Kidney glomerular epithelial cell (primary cell): ENCODE results near the gene SPANXN2.
"Not testable (repeated sequence)": the region's sequence is repeated elsewhere in the genome, so short reads cannot be mapped to it uniquely, and the experiment has no call there.

ENCODE experiments used
- DNase-seq: peaks from one replicate; lab custom pipeline; 2025; lab: John Stamatoyannopoulos, UW

The SPANXN2 gene, protein sequence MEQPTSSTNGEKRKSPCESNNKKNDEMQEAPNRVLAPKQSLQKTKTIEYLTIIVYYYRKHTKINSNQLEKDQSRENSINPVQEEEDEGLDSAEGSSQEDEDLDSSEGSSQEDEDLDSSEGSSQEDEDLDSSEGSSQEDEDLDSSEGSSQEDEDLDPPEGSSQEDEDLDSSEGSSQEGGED

DNA sequence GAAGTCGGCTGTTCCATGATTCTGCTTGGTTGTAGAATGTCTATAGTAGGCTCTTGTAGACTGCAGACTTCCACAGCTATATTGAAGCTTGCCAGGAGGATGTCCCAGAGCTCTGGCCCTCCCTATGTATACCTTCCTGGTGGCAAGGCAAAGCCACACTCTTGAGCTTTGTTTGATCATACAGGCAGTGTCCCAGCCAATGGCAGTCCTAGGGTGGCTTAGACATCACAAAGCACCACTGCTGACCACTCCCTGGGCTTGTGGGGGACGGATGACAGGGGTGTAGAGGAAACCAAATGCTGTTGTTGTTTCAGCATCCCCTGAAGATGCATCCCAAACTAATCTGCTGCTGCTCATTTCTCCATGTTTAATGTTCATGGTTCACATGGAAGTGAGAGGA is at the start of gene SPANXN2:
TSS of gene SPANXN2 (minus strand) at position 101 of the 400 bp plus-strand sequence. CDS start at position 17, 84 bp downstream.
- not testable (repeated sequence) for DNase-seq

DNA sequence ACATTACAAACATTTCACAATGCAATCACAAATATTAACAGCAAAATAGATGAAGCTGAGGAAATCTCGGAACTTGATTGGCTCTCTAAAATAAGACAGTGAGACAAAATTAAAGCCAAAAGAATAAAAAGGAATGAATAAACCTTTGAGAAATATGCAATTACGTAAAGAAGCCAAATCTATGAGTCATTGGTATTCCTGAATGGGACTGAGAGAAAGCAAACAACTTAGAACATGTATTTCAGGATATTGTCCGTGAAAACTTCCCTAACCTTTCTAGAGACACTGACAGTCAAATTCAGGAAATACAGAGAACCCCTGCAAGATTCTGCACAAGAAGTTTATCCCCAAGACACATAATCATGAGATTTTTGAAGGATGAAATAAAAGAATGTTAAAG is 48.4 kb upstream of the SPANXN2 start:
- no peak for DNase-seq

DNA sequence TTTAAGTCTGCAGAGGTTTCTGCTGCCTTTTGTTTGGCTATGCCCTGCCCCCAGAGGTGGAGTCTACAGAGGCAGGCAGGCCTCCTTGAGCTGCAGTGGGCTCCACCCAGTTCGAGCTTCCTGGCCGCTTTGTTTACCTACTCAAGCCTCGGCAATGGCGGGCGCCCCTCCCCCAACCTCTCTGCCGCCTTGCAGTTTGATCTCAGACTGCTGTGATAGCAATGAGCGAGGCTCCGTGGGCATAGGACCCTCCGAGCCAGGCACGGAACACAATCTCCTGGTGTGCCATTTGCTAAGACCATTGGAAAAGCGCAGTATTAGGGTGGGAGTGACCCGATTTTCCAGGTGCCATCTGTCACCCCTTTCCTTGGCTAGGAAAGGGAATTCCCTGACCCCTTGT is 47.2 kb upstream of the SPANXN2 start:
- not testable (repeated sequence) for DNase-seq

DNA sequence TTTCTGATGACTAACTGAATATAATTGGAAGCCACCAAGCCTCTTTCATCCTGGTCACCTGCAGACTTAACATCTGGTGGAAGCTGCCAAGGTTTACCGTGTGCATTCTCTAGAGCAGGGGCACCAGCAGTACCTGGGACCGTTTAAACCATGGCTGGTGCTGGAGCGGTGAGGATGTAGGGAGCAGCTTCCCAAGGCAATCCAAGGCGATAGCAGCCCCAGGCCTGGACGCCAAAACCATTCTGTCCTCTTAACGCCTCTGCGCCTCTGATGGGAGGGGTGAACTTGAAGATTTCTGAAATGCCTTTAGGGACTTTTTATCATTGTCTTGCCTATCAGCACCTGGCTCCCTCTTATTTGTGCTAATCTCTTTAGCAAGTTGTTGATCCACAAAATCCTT is 37.3 kb upstream of the SPANXN2 start:
- no peak for DNase-seq

DNA sequence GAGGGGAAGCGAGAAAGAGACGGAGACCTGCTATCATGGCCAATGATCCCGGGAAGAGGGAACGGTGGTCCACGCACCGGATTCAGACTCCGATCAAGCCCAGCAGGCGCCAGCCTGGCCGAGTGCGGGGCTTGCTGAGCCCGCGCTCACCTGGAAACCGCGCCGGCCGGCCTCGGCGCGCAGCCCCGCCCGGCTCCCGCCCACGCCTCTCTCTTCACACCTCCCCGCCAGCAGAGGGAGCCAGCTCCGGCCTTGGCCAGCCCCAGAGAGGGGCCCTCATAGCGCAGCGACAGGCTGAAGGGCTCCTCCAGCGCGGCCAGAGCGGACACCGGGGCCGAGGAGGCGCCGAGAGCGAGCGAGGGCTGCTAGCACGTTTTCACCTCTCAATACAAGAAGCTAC is 36.8 kb upstream of the SPANXN2 start:
- DNase-seq = no peak

DNA sequence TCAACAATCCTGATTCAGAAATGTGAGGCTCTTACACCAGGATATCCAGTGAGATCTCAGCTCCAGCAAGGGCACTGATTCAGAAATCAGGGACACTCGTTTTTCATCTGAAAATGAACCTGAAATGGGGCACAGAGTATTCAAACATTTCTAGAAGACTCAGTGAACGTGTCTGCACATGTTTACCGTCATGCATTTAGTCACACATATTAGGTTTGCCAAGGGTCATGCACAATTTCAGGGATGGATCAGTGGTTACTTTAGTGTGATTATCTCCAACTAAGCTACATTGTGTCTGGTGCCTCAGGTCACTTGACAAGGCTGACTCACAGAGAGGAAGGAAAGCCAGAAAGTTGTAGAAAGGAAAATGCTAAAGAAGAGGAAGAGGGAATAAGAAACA is 33.6 kb upstream of the SPANXN2 start:
- DNase-seq = no peak

DNA sequence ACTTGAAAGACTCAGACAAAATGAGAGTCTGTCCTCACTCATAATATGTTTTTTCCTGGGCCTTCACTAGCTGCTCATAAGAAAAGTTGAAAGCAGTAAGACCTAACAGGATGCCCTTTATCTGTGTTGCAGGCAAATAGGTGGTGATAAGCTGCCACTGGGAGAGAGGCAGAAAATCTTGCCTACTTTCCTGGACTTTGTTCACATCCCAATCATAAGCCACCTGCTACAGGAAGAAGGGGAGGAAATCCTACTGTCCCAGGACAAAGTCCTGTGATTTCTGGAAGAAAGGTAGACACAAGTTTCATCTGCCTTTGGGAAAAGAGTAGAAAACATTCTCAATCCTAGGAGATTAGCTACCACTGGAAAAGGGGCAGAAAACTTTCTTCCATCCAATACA is 13.3 kb upstream of the SPANXN2 start:
- no peak for DNase-seq

DNA sequence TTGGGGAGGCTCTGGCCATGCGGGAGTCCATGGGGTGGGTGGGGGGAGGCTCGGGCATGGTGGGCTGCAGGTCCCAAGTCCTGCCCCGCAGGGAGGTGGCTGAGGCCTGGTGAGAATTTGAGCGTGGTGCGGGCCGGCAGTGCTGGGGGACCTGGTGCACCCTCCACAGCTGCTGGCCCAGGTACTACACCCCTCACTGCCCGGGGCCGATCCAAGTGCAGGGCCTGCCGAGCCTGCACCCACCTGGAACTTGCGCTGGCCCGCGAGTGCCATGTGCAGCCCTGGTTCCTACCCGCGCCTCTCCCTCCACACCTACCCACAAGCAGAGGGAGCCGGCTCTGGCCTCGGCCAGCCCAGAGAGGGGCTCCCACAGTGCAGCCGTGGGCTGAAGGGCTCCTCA is 5.7 kb upstream of the SPANXN2 start:
- DNase-seq = no peak

DNA sequence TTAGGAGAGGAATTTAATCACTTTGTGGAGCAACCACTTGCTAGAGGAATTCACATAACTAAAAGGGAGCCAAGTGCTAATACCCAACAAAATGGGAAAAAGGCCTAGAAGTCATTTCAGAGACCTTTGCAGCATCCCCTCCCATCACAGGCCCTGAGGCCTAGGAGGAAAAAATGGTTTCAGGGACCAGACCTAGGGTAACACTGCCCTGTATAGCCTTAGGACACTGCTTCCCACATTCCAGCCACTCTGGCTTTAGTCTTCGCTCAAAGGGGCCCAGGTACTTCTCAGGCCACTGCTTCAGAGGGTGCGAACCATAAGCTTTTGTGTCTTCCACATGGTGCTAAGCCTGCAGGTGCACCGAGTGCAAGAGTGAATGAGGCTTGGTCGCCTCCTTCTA is 19.1 kb downstream of the SPANXN2 start:
- DNase-seq = no peak

DNA sequence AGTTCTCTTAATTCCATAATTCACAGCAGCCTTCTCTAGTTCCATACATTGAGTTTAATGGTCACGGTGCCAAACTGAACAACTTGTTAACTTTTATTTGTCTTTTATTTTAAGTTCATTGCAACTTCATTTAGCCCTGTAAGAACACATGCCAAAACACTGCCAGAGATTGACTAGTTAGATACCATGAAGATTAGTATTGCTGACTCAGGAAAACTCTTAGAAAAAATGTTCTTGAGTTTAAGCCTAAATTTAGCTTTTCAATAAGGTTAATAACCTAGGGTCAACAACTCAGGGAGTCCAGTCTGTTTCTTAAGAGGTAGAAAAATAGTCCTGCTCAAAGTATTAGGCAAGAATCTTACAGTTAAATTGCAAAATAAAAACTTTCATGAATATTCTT is 25.7 kb downstream of the SPANXN2 start:
- no peak for DNase-seq

DNA sequence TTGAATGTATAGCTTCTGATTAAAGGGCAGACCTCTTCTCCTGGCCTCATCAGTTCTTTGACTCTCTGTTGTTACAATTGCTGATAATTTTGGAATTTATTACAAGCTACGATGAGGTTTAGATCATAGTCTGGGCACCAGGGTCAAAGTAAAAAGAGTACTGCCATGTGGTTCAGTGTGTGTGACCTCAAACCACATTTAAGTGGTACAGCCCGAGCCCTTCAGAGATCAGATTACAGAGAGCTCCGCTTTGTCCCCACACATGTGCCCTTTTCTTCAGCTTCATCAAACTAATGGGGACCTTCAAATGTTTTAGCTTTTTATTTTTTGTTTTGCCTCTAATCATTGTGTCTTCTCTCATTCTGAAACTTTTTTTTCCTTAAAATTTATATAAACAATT is 37.1 kb downstream of the SPANXN2 start:
- no peak for DNase-seq

DNA sequence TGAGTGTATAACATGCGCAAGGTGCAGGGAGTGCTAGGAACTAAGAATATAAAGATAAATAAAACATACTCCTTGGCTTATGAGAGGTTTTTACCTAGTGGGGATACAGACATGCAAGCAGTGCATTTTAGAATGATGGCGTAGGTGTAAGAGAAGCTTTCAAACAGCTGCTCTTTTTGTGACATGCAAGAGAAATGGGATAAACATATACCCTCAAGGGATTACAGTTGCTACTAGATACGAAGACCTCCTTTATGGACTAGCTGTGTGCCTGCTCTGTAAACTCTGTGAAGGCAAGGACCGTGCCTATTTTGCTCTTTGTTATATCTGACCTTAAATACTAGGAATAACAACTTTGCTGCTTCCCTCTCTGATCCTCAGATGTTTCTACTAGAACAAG is 45.6 kb downstream of the SPANXN2 start:
- no peak for DNase-seq

DNA sequence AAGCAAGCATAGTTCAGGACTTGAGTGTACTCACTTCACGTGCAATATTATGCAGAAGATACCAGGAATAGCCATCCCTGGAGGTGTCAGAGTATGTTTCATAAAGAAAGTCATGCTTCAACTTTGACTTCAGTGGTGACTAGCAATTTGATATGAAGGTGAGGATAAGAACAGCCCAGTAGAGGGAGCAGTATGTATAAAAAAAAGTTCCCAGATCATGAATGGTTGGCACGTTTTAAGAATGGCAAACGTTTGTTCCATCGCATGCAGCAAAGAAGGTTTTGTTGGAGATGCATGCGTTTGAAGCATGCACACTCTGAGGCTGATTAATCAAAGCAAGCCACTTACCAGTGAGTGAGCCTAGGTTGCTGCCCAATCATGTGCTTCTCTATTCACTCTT is 51.2 kb downstream of the SPANXN2 start:
- DNase-seq = no peak

DNA sequence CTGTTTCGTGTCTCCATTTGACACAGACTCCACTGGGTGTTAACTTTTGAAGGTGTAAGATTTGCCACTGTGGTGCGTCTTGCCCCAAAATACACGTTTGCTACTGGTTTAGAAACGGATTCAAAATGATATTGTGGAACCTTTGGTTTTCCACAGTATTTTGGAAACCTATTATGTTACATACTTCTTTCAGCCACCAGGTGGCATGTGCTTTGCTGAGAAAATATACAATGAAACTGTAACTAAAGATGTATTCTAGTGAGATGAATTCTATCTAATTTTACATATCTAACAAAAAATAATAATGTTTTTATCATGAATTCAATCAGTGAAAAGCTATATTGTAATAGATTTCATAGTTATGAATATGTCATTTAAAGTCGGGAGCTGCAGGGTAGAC is 56.2 kb downstream of the SPANXN2 start:
- DNase-seq = no peak

DNA sequence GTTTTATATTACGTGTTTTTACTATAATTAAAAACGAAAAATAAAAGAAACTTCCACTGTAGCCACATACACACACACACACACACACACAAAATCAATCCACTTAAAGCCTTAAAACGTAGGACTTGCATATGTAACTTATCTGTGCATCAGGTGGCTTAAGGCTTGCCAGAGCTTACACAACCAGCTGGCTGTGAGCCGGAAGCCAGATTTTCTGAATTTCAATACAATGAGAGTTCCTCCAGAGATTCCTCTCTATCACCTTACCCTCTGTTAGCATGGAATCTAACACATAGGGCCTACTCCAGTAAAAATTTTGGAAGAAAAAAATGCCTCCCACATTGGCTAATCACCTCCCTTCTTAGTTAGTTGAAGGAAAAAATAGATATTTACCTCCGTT is 56.8 kb downstream of the SPANXN2 start:
- DNase-seq = no peak
